GM12874 (cell line): ENCODE data around the gene EXOC3.

Experiments
- CTCF ChIP-seq: IDR thresholded peaks from 2 replicates; pipeline ENCODE4 v1.5.1; 2011; ENCODE audit warnings: low read depth, mild to moderate bottlenecking, control low read depth, low read length, moderate library complexity; ENCODE audit not compliant: insufficient read depth

EXOC3 gene

GRCh38 chr5:454936-455335, 12.0 kb downstream of the EXOC3 start:
- TF ChIP-seq CTCF = no peak

DNA sequence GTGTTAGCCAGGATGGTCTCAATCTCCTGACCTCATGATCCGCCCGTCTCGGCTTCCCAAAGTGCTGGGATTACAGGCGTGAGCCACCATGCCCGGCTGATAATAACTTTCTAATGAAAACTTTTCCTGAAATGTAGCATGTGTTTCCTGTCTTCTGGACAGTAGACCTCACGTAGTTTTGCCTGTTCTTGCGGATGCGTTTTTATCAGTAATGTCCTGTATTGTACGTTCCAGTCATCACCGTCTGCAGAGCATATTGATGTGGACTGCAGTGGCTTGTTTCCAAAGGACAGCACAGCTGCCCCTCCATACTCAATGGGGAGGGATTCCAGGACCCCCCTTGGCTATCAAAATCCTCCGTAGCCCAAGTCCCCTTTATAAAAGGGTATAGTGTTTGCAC, 12.8 kb downstream of the EXOC3 start:
- no peak for TF ChIP-seq CTCF

GRCh38 chr5:456351-457194, 13.6 kb downstream of the EXOC3 start:
- TF ChIP-seq CTCF = no peak

DNA sequence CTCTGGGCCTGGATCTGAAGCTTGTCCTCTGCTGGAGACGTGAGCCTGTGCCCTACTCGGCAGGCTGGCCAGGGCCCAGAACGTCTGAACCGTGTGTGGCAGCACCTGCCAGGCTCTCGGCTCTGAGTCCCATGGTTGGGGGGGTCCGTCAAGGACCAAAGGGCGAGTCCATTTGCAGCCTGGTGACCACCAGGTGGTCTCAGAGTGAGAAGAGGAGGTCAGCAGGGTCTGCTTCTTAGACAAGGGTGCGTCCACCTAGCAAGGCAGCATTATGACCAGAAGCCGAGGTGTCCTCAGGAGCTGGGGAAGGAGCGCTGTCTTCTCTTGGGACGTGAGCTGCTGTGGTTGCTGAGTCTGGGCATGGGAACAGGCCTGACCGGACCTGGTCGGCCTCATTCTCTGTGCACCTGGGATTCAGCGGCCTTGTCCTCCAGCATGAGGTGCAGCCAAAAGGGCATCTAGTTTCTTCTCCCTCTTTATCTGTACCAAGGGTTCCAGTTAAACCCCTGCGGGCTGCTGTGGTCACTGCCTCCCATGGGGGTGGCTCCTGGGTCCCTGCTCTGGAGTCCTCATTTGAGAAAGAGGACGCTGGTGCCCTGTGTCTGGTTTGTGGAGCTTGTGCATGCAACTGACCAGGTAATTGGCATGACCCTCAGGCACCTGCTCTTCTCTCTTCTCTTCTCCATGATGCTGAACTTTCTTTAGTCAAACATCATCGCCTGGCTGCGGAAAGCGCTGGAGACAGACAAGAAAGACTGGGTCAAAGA, 14.4 kb downstream of the EXOC3 start:
- TF ChIP-seq CTCF = no peak

DNA sequence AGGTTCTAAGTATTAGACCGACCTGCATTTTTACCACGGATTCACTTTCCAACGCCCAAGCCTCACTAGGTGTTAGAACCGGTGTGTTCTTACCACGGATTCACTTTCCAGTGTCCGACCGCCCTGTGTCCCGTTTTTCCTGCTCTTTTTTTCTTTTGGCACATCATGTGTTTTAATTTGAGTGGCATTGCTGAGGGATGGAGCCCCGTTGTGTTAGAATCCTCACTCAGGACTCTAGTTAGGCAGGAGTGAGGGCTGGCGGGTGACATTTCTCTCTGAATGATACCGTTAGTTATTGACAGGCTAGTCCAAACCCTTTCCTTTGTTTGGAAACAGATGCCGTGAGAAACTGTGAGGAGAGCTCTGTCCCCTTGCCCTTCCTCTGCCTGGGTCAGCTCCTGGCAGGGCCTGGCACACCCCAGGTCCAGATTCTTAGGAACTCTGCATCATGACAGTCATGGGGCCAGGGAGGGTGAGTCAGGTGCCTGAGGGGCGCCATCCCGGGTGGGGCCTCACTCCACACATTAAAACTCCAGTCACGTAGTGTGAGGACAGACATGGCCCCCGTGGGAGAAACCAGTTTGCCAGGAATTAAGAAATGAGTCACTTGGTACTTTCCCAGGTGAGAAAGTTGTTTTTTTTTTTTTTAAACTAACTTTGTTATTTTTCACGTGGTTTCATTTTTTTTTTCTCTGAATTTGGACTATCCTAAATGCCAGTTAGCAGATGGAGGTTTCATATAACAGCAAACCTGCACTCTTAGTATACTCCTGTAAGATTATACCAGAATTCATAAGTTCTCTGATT, 15.8 kb downstream of the EXOC3 start:
- TF ChIP-seq CTCF = no peak

DNA sequence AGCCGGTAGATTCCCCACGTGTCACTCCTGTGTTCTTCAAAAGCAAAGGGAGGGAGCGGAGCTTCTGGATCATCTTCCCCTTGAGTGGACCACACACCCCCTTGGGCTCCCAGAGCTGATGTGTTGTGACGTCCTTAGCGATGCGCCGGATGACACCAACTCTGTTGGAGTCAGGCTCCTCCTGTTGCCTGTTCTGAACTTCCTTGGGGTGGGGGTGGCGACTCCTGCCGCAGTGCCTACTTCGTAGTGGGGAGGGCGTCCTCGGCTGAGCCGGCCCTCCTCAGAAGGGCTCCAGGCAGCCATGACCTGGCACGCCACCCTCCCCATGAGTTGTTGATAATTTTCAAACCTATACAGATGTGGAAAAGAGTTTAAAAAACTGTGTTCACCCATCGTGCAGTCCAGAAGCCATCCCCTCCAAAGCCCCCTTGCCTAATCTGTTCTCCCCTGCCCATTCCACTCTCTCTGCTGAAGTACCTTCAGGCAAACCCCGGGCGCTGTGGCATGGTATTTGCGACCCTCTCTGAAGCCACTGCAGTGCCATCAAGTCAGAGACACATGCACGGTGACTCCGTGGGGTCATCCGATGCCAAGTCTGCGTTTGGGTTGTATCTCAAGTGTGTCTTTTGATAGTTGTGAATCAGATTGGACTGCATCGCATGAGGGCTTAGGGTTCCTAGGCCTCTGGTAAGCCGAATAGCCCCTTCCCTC, 16.7 kb downstream of the EXOC3 start:
- TF ChIP-seq CTCF = no peak
